Tibial nerve (tissue), 4 donors: Measurements from ENCODE around the gene SLC25A22. TPM values are rescaled to one million over a fixed set of nuclear protein-coding genes. Genes with fewer than 3 reads are reported as not detected.

Source experiments
- DNase-seq, 2 donors: peaks; one replicate each; pipeline ENCODE4 v3.0.0-alpha.2; 2019; ENCODE audit warnings: low spot score in 2 of 2
- H3K27ac ChIP-seq, 4 donors: fragments of 200-600 bp; sonication (generic) in 3 of 4; one replicate each; pipeline ENCODE4 v1.5.1; 2017 to 2019; ENCODE audit warnings: mild to moderate bottlenecking in 1 of 4
- H3K27me3 ChIP-seq, 2 donors: fragments of 200-600 bp; sonication (generic) in 1 of 2; one replicate each; pipeline versions ENCODE4 v1.5.1 to v1.6.0; 2017 to 2019
- H3K36me3 ChIP-seq, 3 donors: fragments of 200-600 bp; sonication (generic); one replicate each; pipeline ENCODE4 v1.5.1; 2018 to 2019
- H3K4me1 ChIP-seq, 4 donors: fragments of 200-600 bp; sonication (generic) in 3 of 4; one replicate each; pipeline ENCODE4 v1.5.1; 2017 to 2019
- H3K4me3 ChIP-seq, 4 donors: fragments of 200-600 bp; sonication (generic) in 3 of 4; one replicate each; pipeline ENCODE4 v1.5.1; 2017 to 2019; ENCODE audit warnings: mild to moderate bottlenecking in 1 of 4, moderate library complexity in 1 of 4
- H3K9me3 ChIP-seq, 4 donors: fragments of 200-600 bp; sonication (generic) in 3 of 4; one replicate each; pipeline ENCODE4 v1.5.1; 2017 to 2019
- EP300 ChIP-seq, 2 donors: sonication (generic); formaldehyde crosslinking; IDR thresholded peaks; one replicate each; pipeline ENCODE4 v1.6.1; 2017; ENCODE audit warnings: antibody characterized with exemption in 2 of 2, mild to moderate bottlenecking in 1 of 2
- POLR2A ChIP-seq, 2 donors: fragments of 450-650 bp; IDR thresholded peaks; one replicate each; pipeline ENCODE4 v1.6.1; 2017; ENCODE audit warnings: antibody characterized with exemption in 2 of 2, mild to moderate bottlenecking in 2 of 2, moderate library complexity in 2 of 2
- WGBS, 2 donors: methylation state at CpG; one replicate each; pipeline ENCODE4 v1.1.5; 2018; 5-methylcytosine and 5-hydroxymethylcytosine counted together
- total RNA-seq, 4 donors: library from RNA; depleted of rRNA; stranded (reverse); fragments of >200 nt; gene quantifications; one replicate each; pipeline ENCODE4 v1.1.0, GENCODE V29; 2016
- TF ChIP-seq, protein P1 (sequence below), 5 experiments: fragments of 200-600 bp in 3 of 5; fragments of 450-650 bp in 2 of 5; sonication (generic) in 3 of 5; IDR thresholded peaks; one replicate each; pipeline ENCODE4 v1.5.1; 2016 to 2019; ENCODE audit warnings: antibody characterized with exemption in 5 of 5, mild to moderate bottlenecking in 3 of 5, moderate library complexity in 2 of 5

Gene SLC25A22
- total RNA-seq, 4 donors from 2014 or later: 8.0 to 17.5 (median 10.0) TPM

- no peaks in the 10 kb centered on the region for H3K9me3 ChIP-seq
- H3K27me3 ChIP-seq: no peaks in the 10 kb centered on the region
- DNase-seq: no peak
- H3K27ac ChIP-seq: no peak overlapping the region
- peaks cover 0 to 46% (median 0%) of the 10 kb centered on the region in 3 donors for H3K36me3 ChIP-seq
- H3K4me3 ChIP-seq: no peak overlapping the region
- TF ChIP-seq EP300 (IDR thresholded peaks at IDR 0.05): no peak
- TF ChIP-seq, protein P1, sequence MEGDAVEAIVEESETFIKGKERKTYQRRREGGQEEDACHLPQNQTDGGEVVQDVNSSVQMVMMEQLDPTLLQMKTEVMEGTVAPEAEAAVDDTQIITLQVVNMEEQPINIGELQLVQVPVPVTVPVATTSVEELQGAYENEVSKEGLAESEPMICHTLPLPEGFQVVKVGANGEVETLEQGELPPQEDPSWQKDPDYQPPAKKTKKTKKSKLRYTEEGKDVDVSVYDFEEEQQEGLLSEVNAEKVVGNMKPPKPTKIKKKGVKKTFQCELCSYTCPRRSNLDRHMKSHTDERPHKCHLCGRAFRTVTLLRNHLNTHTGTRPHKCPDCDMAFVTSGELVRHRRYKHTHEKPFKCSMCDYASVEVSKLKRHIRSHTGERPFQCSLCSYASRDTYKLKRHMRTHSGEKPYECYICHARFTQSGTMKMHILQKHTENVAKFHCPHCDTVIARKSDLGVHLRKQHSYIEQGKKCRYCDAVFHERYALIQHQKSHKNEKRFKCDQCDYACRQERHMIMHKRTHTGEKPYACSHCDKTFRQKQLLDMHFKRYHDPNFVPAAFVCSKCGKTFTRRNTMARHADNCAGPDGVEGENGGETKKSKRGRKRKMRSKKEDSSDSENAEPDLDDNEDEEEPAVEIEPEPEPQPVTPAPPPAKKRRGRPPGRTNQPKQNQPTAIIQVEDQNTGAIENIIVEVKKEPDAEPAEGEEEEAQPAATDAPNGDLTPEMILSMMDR (IDR thresholded peaks at IDR 0.05): no peak
- TF ChIP-seq POLR2A (IDR thresholded peaks at IDR 0.05): no peak
- 85 to 91% methylated on average over 18 to 28 of the region's 28 CpGs for WGBS, 2 donors
- peaks cover 0 to 35% (median 14%) of the 10 kb centered on the region in 4 donors for H3K4me1 ChIP-seq
Observed at GRCh38 chr11:802693-803466, 4.8 kb upstream of the SLC25A22 start.

- Histone ChIP-seq H3K36me3 (peaks cover 0 to 46% (median 0%) of the 10 kb centered on the region in 3 donors), H3K27ac (no peak overlapping the region), H3K4me3 (no peak overlapping the region), H3K4me1 (peaks cover 0 to 35% (median 14%) of the 10 kb centered on the region in 4 donors), H3K9me3 (no peaks in the 10 kb centered on the region), H3K27me3 (no peaks in the 10 kb centered on the region)
- TF ChIP-seq, protein P1 (IDR thresholded peaks at IDR 0.05): no peak
- TF ChIP-seq POLR2A (IDR thresholded peaks at IDR 0.05): no peak
- no peak for TF ChIP-seq EP300 (IDR thresholded peaks at IDR 0.05)
- 93% methylated on average over 13 to 19 of the region's 21 CpGs for WGBS, 2 donors
- no peak for DNase-seq
Observed at GRCh38 chr11:802018-802617, 4.0 kb upstream of the SLC25A22 start.

DNA sequence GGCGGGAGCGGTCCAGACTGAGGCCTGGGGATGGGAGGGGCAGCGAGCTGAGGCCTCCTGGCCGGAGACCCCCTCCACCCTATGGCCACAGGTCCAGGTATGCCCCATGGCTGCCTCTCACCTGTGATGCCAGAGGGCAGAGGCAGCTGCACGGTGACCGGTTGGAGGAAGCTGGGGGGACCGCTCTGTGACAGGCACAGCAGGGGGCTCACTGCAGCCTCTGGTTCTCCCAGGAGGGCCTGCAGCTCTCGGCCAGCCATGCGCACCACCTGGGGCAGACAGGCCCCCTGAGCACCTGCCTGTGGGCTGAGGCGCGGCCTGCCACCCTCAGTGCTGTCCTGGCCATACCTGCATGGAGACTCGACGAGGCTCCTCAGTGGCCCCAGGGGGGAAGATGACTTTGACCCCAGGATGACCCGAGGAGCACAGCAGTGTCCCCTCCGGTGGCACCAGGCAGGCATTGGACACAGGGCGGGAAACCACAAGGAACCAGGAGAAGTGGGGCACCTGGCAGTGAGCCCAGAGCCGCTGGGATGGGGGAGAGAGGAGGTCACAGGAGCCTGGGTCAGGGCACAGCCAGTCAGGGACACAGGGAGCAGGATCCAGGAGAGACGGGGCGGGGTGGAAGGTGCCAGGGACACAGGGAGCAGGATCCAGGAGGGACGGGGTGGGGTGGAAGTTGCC lies 3.2 kb upstream of the SLC25A22 start:
- Histone ChIP-seq H3K36me3 (peaks cover 0 to 46% (median 0%) of the 10 kb centered on the region in 3 donors), H3K27me3 (no peaks in the 10 kb centered on the region), H3K4me1 (peaks cover 0 to 44% (median 22%) of the 10 kb centered on the region in 4 donors), H3K9me3 (no peaks in the 10 kb centered on the region), H3K4me3 (no peak overlapping the region), H3K27ac (no peak overlapping the region)
- DNase-seq: no peak
- 86 to 88% methylated on average over 18 to 20 of the region's 20 CpGs for WGBS, 2 donors
- TF ChIP-seq EP300 (IDR thresholded peaks at IDR 0.05) (no peak), POLR2A (IDR thresholded peaks at IDR 0.05) (no peak)
- TF ChIP-seq, protein P1 (IDR thresholded peaks at IDR 0.05): no peak

DNA sequence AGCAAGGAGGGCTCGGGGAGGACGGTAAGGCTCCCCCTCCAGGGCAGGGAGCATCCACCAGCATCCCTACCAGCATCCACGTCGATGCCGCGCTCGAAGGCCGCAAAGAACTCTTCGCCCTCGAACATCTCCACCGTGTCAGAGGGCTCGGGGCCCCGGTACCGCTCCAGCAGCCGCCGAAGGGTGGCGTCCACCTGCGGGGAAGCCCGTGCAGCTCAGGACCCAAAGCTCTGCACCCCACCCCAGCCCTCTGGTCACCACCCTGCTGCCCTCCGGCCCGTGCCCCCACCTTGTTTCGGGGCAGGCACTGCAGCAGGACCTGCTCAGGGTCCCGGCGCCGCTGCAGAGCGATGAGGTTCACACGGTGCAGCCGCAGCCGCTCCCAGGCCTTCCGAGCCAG lies 2.4 kb upstream of the SLC25A22 start:
- WGBS, 2 donors: 91 to 96% methylated on average over 20 to 30 of the region's 30 CpGs
- DNase-seq: no peak
- peaks cover 0 to 46% (median 0%) of the 10 kb centered on the region in 3 donors for H3K36me3 ChIP-seq
- TF ChIP-seq, protein P1 (IDR thresholded peaks at IDR 0.05): no peak
- TF ChIP-seq POLR2A (IDR thresholded peaks at IDR 0.05) (no peak), EP300 (IDR thresholded peaks at IDR 0.05) (no peak)
- no peak overlapping the region for H3K27ac ChIP-seq
- H3K4me3 ChIP-seq: no peak overlapping the region
- H3K9me3 ChIP-seq: no peaks in the 10 kb centered on the region
- H3K4me1 ChIP-seq: peaks cover 0 to 44% (median 27%) of the 10 kb centered on the region in 4 donors
- H3K27me3 ChIP-seq: no peaks in the 10 kb centered on the region
